AG09319 (cell line): ENCODE measurements around the gene ARHGAP8.

Experiments used
- DNase-seq: peaks from one replicate; pipeline ENCODE4 v3.0.0-alpha.2; 2010; ENCODE audit warnings: low read depth; ENCODE audit errors: extremely low read depth
- TF ChIP-seq, protein P1 (sequence below): IDR thresholded peaks from 2 replicates; pipeline ENCODE4 v1.5.1; 2011; ENCODE audit warnings: low read depth, mild to moderate bottlenecking, inconsistent platforms, low read length, moderate library complexity

ARHGAP8 gene

DNA sequence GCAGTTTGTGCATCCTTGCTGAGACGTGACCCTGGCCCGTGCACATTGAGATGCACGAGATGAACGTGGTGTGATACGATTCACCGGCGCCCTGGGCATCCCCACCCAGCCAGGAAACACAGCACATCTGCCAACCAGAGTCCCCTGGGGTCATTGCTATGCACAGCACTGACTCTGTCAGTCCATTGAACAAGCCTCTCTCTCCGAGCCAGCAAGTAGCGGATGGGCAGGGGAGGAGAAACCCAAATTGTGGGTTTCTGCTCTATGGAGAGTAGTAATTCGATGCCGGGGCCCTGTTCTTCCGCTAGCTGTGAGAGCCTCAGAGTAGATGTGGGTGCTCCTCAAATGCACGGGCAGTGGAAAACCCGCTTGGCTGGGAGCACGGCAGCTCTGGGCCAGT lies 85.1 kb downstream of the ARHGAP8 start:
- no peak for DNase-seq
- TF ChIP-seq, protein P1, sequence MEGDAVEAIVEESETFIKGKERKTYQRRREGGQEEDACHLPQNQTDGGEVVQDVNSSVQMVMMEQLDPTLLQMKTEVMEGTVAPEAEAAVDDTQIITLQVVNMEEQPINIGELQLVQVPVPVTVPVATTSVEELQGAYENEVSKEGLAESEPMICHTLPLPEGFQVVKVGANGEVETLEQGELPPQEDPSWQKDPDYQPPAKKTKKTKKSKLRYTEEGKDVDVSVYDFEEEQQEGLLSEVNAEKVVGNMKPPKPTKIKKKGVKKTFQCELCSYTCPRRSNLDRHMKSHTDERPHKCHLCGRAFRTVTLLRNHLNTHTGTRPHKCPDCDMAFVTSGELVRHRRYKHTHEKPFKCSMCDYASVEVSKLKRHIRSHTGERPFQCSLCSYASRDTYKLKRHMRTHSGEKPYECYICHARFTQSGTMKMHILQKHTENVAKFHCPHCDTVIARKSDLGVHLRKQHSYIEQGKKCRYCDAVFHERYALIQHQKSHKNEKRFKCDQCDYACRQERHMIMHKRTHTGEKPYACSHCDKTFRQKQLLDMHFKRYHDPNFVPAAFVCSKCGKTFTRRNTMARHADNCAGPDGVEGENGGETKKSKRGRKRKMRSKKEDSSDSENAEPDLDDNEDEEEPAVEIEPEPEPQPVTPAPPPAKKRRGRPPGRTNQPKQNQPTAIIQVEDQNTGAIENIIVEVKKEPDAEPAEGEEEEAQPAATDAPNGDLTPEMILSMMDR = no peak

DNA sequence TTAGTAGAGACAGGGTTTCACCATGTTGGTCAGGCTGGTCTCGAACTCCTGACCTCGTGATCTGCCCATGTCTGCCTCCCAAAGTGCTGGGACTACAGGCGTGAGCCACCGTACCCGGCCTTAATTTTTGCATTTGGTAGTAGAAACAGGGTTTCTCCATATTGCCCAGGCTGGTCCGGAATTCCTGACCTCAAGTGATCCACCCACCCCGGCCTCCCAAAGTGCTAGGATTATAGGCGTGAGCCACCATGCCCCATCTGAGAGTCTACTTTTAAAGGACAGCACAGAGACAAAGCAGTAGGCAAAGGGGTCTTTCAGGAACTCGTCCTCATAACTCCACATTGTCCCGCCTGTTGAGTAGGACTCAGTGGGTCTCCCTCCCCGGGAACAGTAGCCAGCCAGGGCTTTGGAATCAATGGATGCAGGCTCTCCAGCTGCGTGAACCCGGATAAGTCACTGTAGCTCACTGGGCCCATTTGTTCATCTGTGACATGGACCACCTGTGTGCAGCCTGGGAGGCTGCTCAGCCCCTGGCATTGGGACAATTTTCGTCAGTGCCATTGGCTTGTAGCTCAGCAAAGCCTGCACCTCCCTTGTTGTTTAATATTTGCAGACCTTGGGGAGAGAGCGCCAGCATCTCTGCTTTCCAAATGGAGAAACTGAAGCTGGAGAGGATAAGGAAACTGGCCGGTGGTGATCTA lies 86.1 kb downstream of the ARHGAP8 start:
- DNase-seq = no peak
- TF ChIP-seq, protein P1 = no peak

DNA sequence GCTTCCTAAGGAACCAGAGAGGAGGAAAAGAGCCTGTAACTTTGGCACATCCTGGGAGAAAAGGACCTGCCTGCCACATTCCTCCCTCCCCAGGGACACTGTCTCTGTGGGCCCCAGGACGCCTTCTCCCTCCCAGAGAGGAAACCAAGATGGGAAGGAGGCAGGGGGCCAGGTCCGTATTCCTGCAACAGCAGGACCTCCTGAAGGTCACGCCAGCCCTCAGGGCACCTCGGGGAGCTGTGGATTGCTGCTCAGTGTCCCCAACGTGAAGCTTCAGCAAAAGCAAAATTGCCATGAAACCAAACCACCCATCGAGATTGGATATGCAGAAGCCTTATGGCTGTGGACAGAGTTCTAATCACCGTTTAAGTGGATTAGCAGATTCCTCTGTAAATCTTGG lies 86.7 kb downstream of the ARHGAP8 start:
- TF ChIP-seq, protein P1 = no peak

DNA sequence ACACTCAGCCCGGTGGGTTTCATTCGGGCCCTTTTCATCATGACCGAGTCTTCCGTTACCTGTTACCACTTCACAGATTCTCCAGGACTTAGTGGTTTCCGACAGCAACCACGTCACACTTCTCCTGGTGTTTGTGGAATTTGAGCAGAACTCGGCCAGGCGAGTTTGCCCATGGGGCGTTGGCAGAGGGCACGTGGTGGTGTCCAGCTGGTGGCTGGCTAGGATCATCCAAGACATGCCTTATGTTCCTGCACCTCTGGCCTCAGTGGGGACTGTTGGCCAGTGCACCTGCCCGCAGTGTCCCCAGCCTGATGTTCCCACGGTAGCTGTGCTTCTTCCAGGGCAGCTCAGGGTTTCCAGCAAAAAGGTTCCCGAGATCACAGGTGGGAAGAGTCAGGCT lies 87.3 kb downstream of the ARHGAP8 start:
- no peak for DNase-seq
- TF ChIP-seq, protein P1 = no peak

More for the DNA sequence above, 86.7 kb downstream of the ARHGAP8 start:
- no peak for DNase-seq

DNA sequence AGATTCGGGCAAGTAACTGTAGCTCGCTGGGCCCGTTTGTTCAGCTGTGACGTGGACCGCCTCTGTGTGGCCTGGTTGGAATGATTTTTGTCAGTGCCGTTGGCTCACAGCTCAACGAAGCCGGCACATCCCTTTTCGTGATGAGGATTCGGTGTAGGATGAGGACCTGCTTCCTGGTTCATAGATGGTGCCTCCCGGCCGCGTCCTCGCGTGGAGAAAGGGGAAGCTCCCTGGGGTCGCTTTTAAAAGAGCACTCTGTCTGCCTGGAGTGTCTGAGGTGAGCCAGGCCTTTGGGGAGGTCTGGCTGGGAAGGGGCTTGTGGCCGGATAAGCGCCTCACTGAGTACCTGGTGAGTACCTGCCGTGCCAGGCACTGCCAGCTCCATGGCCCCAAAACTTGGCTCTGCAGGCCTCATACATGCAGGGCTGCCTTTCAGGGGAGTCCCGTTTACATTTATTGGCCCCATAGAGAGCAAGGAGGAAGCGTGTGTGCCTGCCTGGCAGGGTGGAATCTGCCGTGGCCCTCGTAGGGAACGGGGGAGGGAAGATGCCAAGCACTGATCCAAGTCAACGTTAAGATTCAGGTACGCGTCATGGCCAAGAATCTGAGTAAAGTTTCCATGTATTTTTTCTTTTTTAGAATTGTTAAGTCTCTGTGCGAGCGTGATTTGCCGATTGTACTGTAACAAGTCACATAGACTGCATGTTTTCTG lies 88.4 kb downstream of the ARHGAP8 start:
- TF ChIP-seq, protein P1 = no peak
- no peak for DNase-seq

DNA sequence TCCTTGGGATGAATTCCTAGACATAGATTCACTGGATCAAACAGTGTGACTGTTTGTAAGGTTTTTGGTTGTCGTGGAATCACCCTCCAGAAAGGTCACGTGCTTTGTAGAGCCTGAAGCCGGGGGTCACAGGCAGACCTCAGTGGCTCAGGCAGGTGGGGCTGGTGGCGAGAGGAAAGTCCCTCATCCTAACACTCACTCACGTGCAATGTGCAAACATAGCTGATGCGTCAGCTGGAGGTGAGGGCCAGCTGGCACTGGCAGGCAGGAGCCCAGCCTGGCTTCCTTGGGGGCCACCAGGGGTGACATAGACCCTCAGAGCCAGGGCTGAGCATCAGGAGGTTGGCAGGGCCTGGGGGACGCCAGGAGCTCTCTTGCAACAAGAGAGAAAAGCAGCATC lies 90.0 kb downstream of the ARHGAP8 start:
- TF ChIP-seq, protein P1 = no peak
- no peak for DNase-seq

DNA sequence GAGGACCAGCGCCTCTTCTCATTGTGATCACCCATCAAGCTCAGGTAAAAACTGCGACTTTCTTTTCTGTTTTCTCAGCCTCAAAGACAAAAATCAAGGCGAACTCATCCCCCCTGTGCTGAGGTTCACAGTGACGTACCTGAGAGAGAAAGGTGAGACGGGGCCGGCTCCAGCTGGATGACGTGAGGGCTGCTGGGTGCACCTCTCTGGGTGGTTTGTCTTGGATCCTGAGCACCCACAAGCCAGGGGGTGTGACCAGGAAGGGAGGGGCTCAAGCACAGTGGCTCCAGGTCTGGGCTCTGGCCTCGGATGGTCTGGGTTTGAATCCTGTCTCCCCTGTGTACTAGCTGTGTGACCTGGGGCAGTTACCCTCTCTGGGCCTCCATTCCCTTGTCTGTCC lies 92.8 kb downstream of the ARHGAP8 start:
- no peak for DNase-seq
- TF ChIP-seq, protein P1 = no peak
